ENCODE data around the gene CACNG1. TPM values are rescaled to one million over a fixed set of nuclear protein-coding genes. Genes with fewer than 3 reads are reported as not detected.

CACNG1 gene
- polyA plus RNA-seq, 3 donors from 2014 or later: not detected

Other genes with a start within 250 kb of the CACNG1 start
- not detected for gene CACNG5, start 209.4 kb upstream of the CACNG1 start, polyA plus RNA-seq
- not detected for gene CACNG4, start 79.8 kb upstream of the CACNG1 start, polyA plus RNA-seq
- 100 to 1,000 TPM in 1 of 3 donors, 10 to 100 TPM in 2; 41.4 to 121 (median 44.2) TPM for gene HELZ, start 200.6 kb downstream of the CACNG1 start, polyA plus RNA-seq

All from immature natural killer cell (primary cell).